ENCODE data around the gene BCR.
"Not testable (repeated sequence)": the region's sequence is repeated elsewhere in the genome, so short reads cannot be mapped to it uniquely, and the experiment has no call there.

- TF ChIP-seq CTCF (IDR thresholded peaks at IDR 0.05; ENCODE audit: poor library complexity, severe bottlenecking); MXI1 (conservative IDR thresholded peaks at IDR 0.05; ENCODE audit: poor library complexity, severe bottlenecking); POLR2AphosphoS5 (IDR thresholded peaks at IDR 0.05); EZH2 (IDR thresholded peaks at IDR 0.05; ENCODE audit: borderline replicate concordance, insufficient read depth, low read length, poor library complexity, severe bottlenecking); TAF1 (IDR thresholded peaks at IDR 0.05; ENCODE audit: low read depth): not testable (repeated sequence)
Measured at GRCh38 chr22:23307511-23307910, 127.2 kb downstream of the BCR start.
